Activated T-cell treated with anti-CD3 and anti-CD28 coated beads, Interleukin-2, amount 50 U/mL, for 72 hours (primary cell): ENCODE data around the gene CISD3. TPM values are rescaled to one million over a fixed set of nuclear protein-coding genes. Genes with fewer than 3 reads are reported as not detected.

Experiments
- ATAC-seq, 2 donors: fragments of 150-1000 bp; cut with Tn5 transposase; replicated peaks in 1 of 2; 2 replicates each; pipeline ENCODE4 v1.10.0; 2021; ENCODE audit warnings: moderate library complexity in 2 of 2, mild to moderate bottlenecking in 1 of 2
- DNase-seq, 2 donors: peaks; one replicate each; pipeline ENCODE4 v3.0.0; 2021 to 2022; ENCODE audit warnings: mixed read lengths in 1 of 2
- H3K27ac Mint-ChIP-seq: one replicate; pipeline ENCODE4 v1.8.0; 2022; ENCODE audit warnings: mild to moderate bottlenecking, moderate library complexity, mixed read lengths
- H3K27me3 Mint-ChIP-seq: one replicate; pipeline ENCODE4 v1.8.0; 2022; ENCODE audit warnings: low read depth, mixed read lengths
- H3K36me3 Mint-ChIP-seq, 2 donors: one replicate each; pipeline ENCODE4 v1.8.0; 2022; ENCODE audit warnings: mixed read lengths in 2 of 2, mild to moderate bottlenecking in 1 of 2; ENCODE audit not compliant: insufficient read depth in 2 of 2
- H3K4me1 Mint-ChIP-seq: one replicate; pipeline ENCODE4 v1.8.0; 2022; ENCODE audit warnings: low read depth, mixed read lengths
- H3K4me3 Mint-ChIP-seq, 2 donors: one replicate each; pipeline ENCODE4 v1.8.0; 2022; ENCODE audit warnings: mild to moderate bottlenecking in 2 of 2, mixed read lengths in 2 of 2, moderate library complexity in 2 of 2
- H3K9me3 Mint-ChIP-seq, 2 donors: one replicate each; pipeline ENCODE4 v1.8.0; 2022; ENCODE audit warnings: mixed read lengths in 2 of 2
- total RNA-seq, 2 donors: library from RNA; stranded (reverse); gene quantifications; one replicate each; pipeline ENCODE4 v1.2.3, GENCODE V29; 2022

The CISD3 gene
- total RNA-seq, 2 donors from 2014 or later: 25.5 to 27.8 TPM

GRCh38 chr17:38733982-38734973 is 4.1 kb downstream of the CISD3 start:
- Mint-ChIP-seq H3K27ac (no peak overlapping the region), H3K4me3 (peak overlapping the region; percentile 43 to 50)
- ATAC-seq: peak in 1 of 2 donors; percentile 16

GRCh38 chr17:38735161-38735997 is 5.2 kb downstream of the CISD3 start:
- ATAC-seq (peak; percentile 24 to 27), DNase-seq (peak; percentile 73 to 78)
- Mint-ChIP-seq H3K36me3 (peaks cover 1% of the 10 kb centered on the region in 2 donors), H3K4me1 (peaks cover 47% of the 10 kb centered on the region), H3K4me3 (no peak overlapping the region), H3K27me3 (no peaks in the 10 kb centered on the region), H3K9me3 (no peaks in the 10 kb centered on the region), H3K27ac (no peak overlapping the region)

More at GRCh38 chr17:38733982-38734973, 4.1 kb downstream of the CISD3 start:
- peak in 1 of 2 donors; percentile 46 for DNase-seq
- peaks cover 1% of the 10 kb centered on the region in 2 donors for H3K36me3 Mint-ChIP-seq
- H3K27me3 Mint-ChIP-seq: no peaks in the 10 kb centered on the region
- H3K9me3 Mint-ChIP-seq: no peaks in the 10 kb centered on the region
- H3K4me1 Mint-ChIP-seq: peaks cover 51% of the 10 kb centered on the region

DNA sequence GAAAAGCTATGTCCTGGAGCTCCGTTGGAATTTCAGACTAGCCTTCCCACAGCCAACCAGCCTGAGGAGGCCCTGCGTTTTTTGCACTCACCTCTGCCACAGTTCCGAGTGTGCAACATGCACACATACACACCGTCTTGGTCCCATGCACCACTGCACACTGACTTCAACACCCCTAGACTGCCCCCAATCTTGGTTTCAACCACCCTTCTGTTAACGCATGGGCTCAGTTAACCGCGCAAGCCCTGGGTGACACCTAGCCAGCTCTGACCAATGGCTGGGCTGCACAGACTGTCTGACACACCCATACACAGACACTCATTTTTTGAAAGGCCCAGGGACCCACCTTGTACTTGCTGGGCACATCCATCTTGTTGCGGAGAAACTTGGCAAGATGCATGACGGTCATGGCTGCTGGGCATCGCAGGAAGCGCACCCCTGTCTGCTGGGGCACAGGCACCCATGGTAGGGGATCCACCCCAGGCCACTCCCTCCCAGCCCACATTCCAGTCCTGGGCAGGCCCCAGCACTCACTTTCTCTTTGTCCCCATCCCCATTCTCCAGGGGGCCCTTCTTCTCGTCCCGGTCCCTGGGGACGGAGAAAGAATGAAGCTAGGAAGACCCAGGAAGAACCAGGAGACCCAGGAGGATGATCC is 8.0 kb downstream of the CISD3 start:
- no peaks in the 10 kb centered on the region for H3K36me3 Mint-ChIP-seq
- DNase-seq: no peak
- no peaks in the 10 kb centered on the region for H3K27me3 Mint-ChIP-seq
- H3K4me1 Mint-ChIP-seq: peaks cover 27% of the 10 kb centered on the region
- H3K27ac Mint-ChIP-seq: no peak overlapping the region
- no peak for ATAC-seq
- H3K4me3 Mint-ChIP-seq: no peak overlapping the region
- H3K9me3 Mint-ChIP-seq: no peaks in the 10 kb centered on the region

DNA sequence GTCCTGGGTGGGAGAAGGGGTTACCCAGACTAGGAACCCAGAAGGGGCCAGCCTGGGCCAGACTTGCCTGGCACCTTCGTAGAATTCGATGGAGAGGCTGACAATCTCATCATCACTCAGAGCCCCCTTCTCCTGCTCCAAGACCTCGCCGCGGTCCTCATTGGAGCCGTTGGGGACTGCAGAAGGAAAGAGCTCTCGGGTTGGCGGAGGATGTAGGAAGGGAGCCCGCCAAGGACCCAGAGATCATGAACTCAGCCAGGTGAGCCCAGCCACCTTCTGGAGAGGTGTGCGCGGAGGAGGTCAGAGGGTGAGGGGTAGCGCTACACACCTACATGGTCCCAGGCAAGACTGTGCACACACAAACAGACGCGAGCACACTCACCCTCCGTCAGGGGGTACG is 8.5 kb downstream of the CISD3 start:
- Mint-ChIP-seq H3K9me3 (no peaks in the 10 kb centered on the region), H3K4me1 (peaks cover 21% of the 10 kb centered on the region), H3K36me3 (no peaks in the 10 kb centered on the region), H3K27me3 (no peaks in the 10 kb centered on the region), H3K4me3 (no peak overlapping the region), H3K27ac (no peak overlapping the region)
- DNase-seq: no peak
- ATAC-seq: no peak

DNA sequence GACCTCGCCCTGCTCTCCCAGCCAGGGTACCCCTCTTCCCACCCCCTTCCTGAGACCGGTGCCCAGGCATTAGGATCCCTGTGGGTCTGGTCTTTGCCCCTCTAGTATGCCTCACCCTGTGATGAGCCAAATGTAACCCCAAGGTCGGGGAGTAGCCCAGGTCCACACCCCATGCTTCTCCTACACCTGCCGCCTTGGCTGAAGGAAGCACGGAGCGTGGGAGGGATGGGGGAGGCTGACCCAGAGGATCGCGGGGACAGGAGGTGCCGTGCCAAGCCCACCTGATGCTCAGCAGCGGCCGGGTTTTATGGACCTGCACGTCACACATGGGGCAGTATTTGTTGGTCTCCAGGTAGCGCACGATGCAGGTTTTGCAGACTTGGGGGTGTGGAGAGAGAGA is 9.2 kb downstream of the CISD3 start:
- H3K36me3 Mint-ChIP-seq: no peaks in the 10 kb centered on the region
- no peaks in the 10 kb centered on the region for H3K9me3 Mint-ChIP-seq
- peaks cover 15% of the 10 kb centered on the region for H3K4me1 Mint-ChIP-seq
- peaks cover 2% of the 10 kb centered on the region for H3K27me3 Mint-ChIP-seq
- H3K27ac Mint-ChIP-seq: no peak overlapping the region
- no peak for DNase-seq
- no peak overlapping the region for H3K4me3 Mint-ChIP-seq
- ATAC-seq: no peak

DNA sequence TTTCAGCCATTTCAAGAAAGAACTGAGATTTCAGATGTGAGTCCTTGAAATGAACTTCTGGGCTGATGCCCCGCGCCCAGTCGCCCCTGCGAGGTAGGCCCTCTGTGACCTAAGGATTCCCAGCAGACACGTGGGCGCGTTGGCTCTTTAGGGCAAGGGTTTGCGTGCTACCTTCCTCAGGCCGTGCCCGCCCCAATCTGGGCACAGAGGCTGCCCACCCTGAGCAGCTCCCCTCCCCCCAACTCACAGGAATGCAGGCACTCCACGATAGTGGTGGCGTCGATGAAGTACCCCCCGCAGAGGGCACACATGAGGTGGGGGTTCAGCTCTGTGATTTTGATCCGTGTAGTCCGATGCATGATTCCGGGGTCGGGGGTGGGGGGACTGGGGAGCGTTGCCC is 9.9 kb downstream of the CISD3 start:
- no peak overlapping the region for H3K27ac Mint-ChIP-seq
- H3K27me3 Mint-ChIP-seq: peaks cover 10% of the 10 kb centered on the region
- no peaks in the 10 kb centered on the region for H3K9me3 Mint-ChIP-seq
- no peaks in the 10 kb centered on the region for H3K36me3 Mint-ChIP-seq
- H3K4me3 Mint-ChIP-seq: no peak overlapping the region
- peaks cover 9% of the 10 kb centered on the region for H3K4me1 Mint-ChIP-seq
- no peak for DNase-seq
- ATAC-seq: no peak

DNA sequence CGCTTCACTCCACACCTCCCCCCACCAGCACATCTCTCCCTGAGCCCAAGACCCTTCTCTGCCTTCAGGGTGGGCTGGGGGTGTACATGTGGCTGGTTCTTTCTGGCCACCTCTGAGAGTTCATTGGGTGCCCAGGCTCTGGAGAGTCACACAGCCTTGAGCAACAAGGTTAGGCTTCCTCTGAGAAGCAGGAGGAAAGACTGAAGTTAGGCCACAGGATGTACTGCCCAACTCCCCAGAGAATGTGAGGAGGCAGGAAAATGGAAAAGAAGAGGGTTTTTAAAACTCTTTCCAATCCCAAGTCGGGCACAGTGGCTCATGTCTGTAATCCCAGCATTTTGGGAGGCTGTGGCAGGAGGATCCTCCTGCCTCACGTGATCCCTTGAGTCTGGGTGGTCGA is 10.7 kb downstream of the CISD3 start:
- peaks cover 7% of the 10 kb centered on the region for H3K4me1 Mint-ChIP-seq
- H3K27me3 Mint-ChIP-seq: peaks cover 13% of the 10 kb centered on the region
- DNase-seq: no peak
- H3K9me3 Mint-ChIP-seq: no peaks in the 10 kb centered on the region
- H3K4me3 Mint-ChIP-seq: no peak overlapping the region
- no peak for ATAC-seq
- no peak overlapping the region for H3K27ac Mint-ChIP-seq
- H3K36me3 Mint-ChIP-seq: no peaks in the 10 kb centered on the region

- H3K4me3 Mint-ChIP-seq: no peak overlapping the region
- DNase-seq: no peak
Measured at GRCh38 chr17:38741461-38741860, 11.3 kb downstream of the CISD3 start.

DNA sequence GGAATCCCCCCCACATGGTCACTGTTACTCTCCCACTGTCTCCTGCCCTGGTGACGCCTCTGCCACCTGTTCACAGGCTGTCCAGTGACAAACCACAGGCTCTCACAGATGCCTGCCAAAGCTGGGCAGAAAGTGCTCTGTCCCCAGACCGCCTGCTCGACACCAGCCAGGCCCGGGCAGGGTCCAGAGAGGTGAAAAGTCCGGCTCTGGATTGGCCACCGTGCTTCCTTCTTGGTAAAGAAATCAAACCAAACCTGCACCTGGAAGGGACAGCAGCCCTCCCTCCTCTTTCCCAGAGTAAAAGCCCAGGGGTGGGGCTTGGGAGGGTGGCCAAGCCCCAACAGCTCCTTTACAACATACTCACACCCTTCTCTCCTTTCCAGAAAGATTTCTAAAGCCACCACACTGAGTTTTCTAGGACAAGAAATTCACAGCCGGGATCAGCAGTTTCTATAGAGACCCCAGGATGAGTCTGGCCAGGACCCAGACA is 11.8 kb downstream of the CISD3 start:
- peaks cover 24% of the 10 kb centered on the region for H3K27me3 Mint-ChIP-seq
- H3K9me3 Mint-ChIP-seq: no peaks in the 10 kb centered on the region
- peaks cover 19% of the 10 kb centered on the region for H3K4me1 Mint-ChIP-seq
- peaks cover 0 to 2% of the 10 kb centered on the region in 2 donors for H3K36me3 Mint-ChIP-seq
- no peak overlapping the region for H3K27ac Mint-ChIP-seq
- ATAC-seq: no peak
- DNase-seq: no peak
- no peak overlapping the region for H3K4me3 Mint-ChIP-seq

More at GRCh38 chr17:38741461-38741860, 11.3 kb downstream of the CISD3 start:
- ATAC-seq: no peak
- Mint-ChIP-seq H3K9me3 (no peaks in the 10 kb centered on the region), H3K36me3 (no peaks in the 10 kb centered on the region), H3K4me1 (peaks cover 14% of the 10 kb centered on the region), H3K27ac (no peak overlapping the region), H3K27me3 (peaks cover 20% of the 10 kb centered on the region)

GRCh38 chr17:38742411-38743308 is 12.5 kb downstream of the CISD3 start:
- H3K27ac Mint-ChIP-seq: no peak overlapping the region
- H3K36me3 Mint-ChIP-seq: peaks cover 0 to 2% of the 10 kb centered on the region in 2 donors
- peaks cover 24% of the 10 kb centered on the region for H3K27me3 Mint-ChIP-seq
- no peak overlapping the region for H3K4me3 Mint-ChIP-seq
- H3K9me3 Mint-ChIP-seq: no peaks in the 10 kb centered on the region
- peak; percentile 22 to 49 for ATAC-seq
- DNase-seq: no peak
- H3K4me1 Mint-ChIP-seq: peaks cover 19% of the 10 kb centered on the region

DNA sequence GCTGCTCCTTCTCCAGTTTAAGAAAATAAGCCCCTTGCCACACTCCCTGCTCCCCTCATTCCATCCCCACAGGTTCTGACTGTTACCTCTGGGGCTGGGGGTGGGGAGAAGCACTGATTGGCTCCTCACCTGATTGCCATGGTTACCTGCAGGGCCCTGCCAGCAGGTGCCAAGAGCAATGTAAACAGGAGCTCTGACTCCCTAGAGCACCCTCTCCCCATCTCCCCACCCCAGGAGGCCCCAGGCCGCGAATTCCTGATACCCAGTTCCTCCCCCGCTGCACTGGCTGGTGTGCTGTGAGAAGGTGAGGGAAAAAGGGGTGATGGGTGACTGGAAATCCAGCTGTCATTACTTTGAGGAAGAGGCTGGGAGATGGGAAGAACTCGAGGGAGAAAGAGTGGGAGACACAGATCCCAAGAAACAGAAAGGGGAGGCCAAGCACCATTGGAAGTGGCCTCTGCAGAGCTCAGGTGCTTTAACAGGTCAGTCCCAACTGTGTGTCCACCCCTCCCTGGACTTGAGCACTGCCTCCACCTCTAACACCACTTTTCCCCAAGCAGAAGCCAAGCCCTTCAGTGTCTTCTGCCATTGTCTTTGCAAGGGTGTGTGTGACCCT is 13.5 kb downstream of the CISD3 start:
- Mint-ChIP-seq H3K4me3 (no peak overlapping the region), H3K27ac (no peak overlapping the region), H3K4me1 (peaks cover 19% of the 10 kb centered on the region), H3K36me3 (peaks cover 2% of the 10 kb centered on the region in 2 donors), H3K27me3 (peaks cover 24% of the 10 kb centered on the region), H3K9me3 (no peaks in the 10 kb centered on the region)
- DNase-seq (no peak), ATAC-seq (no peak)
